H1 (cell line): Measurements from ENCODE around the gene EML5.

Experiments
- CTCF ChIP-seq, 3 experiments: IDR thresholded peaks; 1 replicate in 2 of 3; 2 replicates in 1 of 3; pipeline versions ENCODE4 v1.5.1 to v1.6.1; 2011; ENCODE audit warnings: low read length in 3 of 3, mild to moderate bottlenecking in 3 of 3, inconsistent platforms in 2 of 3, low read depth in 1 of 3, moderate library complexity in 1 of 3; ENCODE audit not compliant: insufficient read depth in 1 of 3; ENCODE audit errors: control extremely low read depth in 1 of 3
- EZH2 ChIP-seq: fragments of 200-600 bp; sonication (generic); IDR thresholded peaks from 2 replicates; pipeline ENCODE4 v1.7.1; 2012; ENCODE audit warnings: low read depth, mild to moderate bottlenecking, moderate library complexity, low read length, inconsistent platforms; ENCODE audit not compliant: severe bottlenecking
- GABPA ChIP-seq: IDR thresholded peaks from 2 replicates; pipeline ENCODE4 v1.6.1; 2011; ENCODE audit warnings: mild to moderate bottlenecking, low read length, moderate library complexity, borderline replicate concordance; ENCODE audit not compliant: insufficient read depth
- KDM5A ChIP-seq: fragments of 200-600 bp; IDR thresholded peaks from 2 replicates; pipeline ENCODE4 v1.7.1; 2012; ENCODE audit warnings: mild to moderate bottlenecking, low read length, inconsistent platforms, mixed read lengths
- PHF8 ChIP-seq: fragments of 200-600 bp; sonication (generic); conservative IDR thresholded peaks from 2 replicates; pipeline ENCODE4 v1.7.1; 2012; ENCODE audit warnings: low read depth, mild to moderate bottlenecking, inconsistent platforms, low read length, moderate library complexity
- POLR2A ChIP-seq, 2 experiments: IDR thresholded peaks; 1 replicate in 1 of 2; 2 replicates in 1 of 2; pipeline ENCODE4 v1.6.1; 2011; ENCODE audit warnings: low read depth in 2 of 2, low read length in 2 of 2, mild to moderate bottlenecking in 2 of 2; ENCODE audit errors: control extremely low read depth in 1 of 2
- POLR2AphosphoS5 ChIP-seq: IDR thresholded peaks from 2 replicates; pipeline ENCODE4 v1.6.1; 2011; ENCODE audit warnings: low read depth, low read length
- RBBP5 ChIP-seq: IDR thresholded peaks from 2 replicates; pipeline ENCODE4 v1.7.1; 2012; ENCODE audit warnings: low read depth, mild to moderate bottlenecking, inconsistent platforms, low read length, moderate library complexity, borderline replicate concordance
- RXRA ChIP-seq: IDR thresholded peaks from 2 replicates; pipeline ENCODE4 v1.6.1; 2011; ENCODE audit warnings: low read depth, mild to moderate bottlenecking, low read length, moderate library complexity; ENCODE audit not compliant: insufficient read depth
- SUZ12 ChIP-seq: fragments of 200-600 bp; sonication (generic); IDR thresholded peaks from 2 replicates; pipeline ENCODE4 v1.6.1; 2012; ENCODE audit warnings: mild to moderate bottlenecking, inconsistent platforms, low read length, moderate library complexity, mixed read lengths
- TAF1 ChIP-seq: IDR thresholded peaks from 2 replicates; pipeline ENCODE4 v1.6.1; 2011; ENCODE audit warnings: mild to moderate bottlenecking, low read depth, low read length
- TCF12 ChIP-seq: IDR thresholded peaks from 2 replicates; pipeline ENCODE4 v1.6.1; 2011; ENCODE audit warnings: low read depth, mild to moderate bottlenecking, low read length
- ZNF274 ChIP-seq: IDR thresholded peaks from 2 replicates; pipeline ENCODE4 v1.7.0; 2012; ENCODE audit warnings: low read length, borderline replicate concordance; ENCODE audit errors: extremely low read depth

GRCh38 chr14:88625671-88626070 is 167.1 kb downstream of the EML5 start:
- TF ChIP-seq SUZ12 (no peak), CTCF (IDR thresholded peaks at IDR 0.05; ENCODE audit: control extremely low read depth in 1 of 3, insufficient read depth in 1 of 3, low read depth in 1 of 3, low read length in 3 of 3) (no peak), RXRA (no peak), PHF8 (no peak), EZH2 (no peak), POLR2AphosphoS5 (no peak), TCF12 (no peak), POLR2A (IDR thresholded peaks at IDR 0.05; ENCODE audit: control extremely low read depth in 1 of 2, low read depth in 2 of 2, low read length in 2 of 2) (no peak), ZNF274 (no peak), RBBP5 (no peak), TAF1 (no peak), KDM5A (no peak), GABPA (no peak)
